Vagina (tissue), 2 donors: ENCODE measurements around the gene KIF1B. TPM values are rescaled to one million over a fixed set of nuclear protein-coding genes. Genes with fewer than 3 reads are reported as not detected.
"Not testable (repeated sequence)": the region's sequence is repeated elsewhere in the genome, so short reads cannot be mapped to it uniquely, and the experiment has no call there.

Experiments used
- DNase-seq, 2 donors: peaks; one replicate each; pipeline ENCODE4 v3.0.0-alpha.2; 2017; ENCODE audit errors: extremely low spot score in 2 of 2
- H3K27ac ChIP-seq: fragments of 200-600 bp; sonication (generic); one replicate; pipeline ENCODE4 v1.5.1; 2019
- H3K27me3 ChIP-seq: fragments of 200-600 bp; sonication (generic); one replicate; pipeline ENCODE4 v1.5.1; 2019
- H3K36me3 ChIP-seq, 2 donors: fragments of 200-600 bp; sonication (generic); one replicate each; pipeline ENCODE4 v1.5.1; 2017 to 2019
- H3K4me1 ChIP-seq: fragments of 200-600 bp; sonication (generic); one replicate; pipeline ENCODE4 v1.5.1; 2019
- H3K4me3 ChIP-seq, 2 donors: fragments of 200-600 bp; sonication (generic); 1 replicate in 1 of 2; 2 replicates in 1 of 2; pipeline ENCODE4 v1.5.1; 2016 to 2019
- H3K9me3 ChIP-seq: fragments of 200-600 bp; sonication (generic); one replicate; pipeline ENCODE4 v1.5.1; 2019
- CTCF ChIP-seq, 3 experiments: fragments of 450-650 bp in 2 of 3; fragments of 200-600 bp in 1 of 3; sonication (generic) in 1 of 3; IDR thresholded peaks; one replicate each; pipeline ENCODE4 v1.5.1; 2017 to 2019; ENCODE audit warnings: antibody characterized with exemption in 3 of 3, mild to moderate bottlenecking in 2 of 3, moderate library complexity in 2 of 3
- POLR2A ChIP-seq, 2 donors: fragments of 450-650 bp; IDR thresholded peaks; one replicate each; pipeline ENCODE4 v1.6.1; 2017; ENCODE audit warnings: antibody characterized with exemption in 2 of 2, mild to moderate bottlenecking in 2 of 2, moderate library complexity in 2 of 2
- POLR2AphosphoS5 ChIP-seq, 2 donors: sonication (generic); formaldehyde crosslinking; IDR thresholded peaks; one replicate each; pipeline ENCODE4 v1.9.0; 2017; ENCODE audit warnings: antibody characterized with exemption in 2 of 2, mild to moderate bottlenecking in 2 of 2, low read depth in 1 of 2; ENCODE audit not compliant: insufficient read depth in 1 of 2
- intact Hi-C: fragments of 100-400 bp; cut with DNase I; formaldehyde crosslinking; loops from one replicate; pipeline ENCODE4 v1.15.1; 2023
- total RNA-seq: library from RNA; depleted of rRNA; stranded (reverse); fragments of >200 nt; gene quantifications from one replicate; pipeline ENCODE4 v1.2.3, GENCODE V29; 2016

Gene KIF1B
- total RNA-seq, 1 donor from 2014 or later, result 45.4 TPM

GRCh38 chr1:10415211-10415930 lies 205.0 kb downstream of the KIF1B start:
- Histone ChIP-seq H3K36me3 (peaks cover 9 to 79% of the 10 kb centered on the region in 2 donors), H3K9me3 (no peaks in the 10 kb centered on the region), H3K27ac (no peak overlapping the region), H3K4me3 (no peak overlapping the region), H3K4me1 (no peaks in the 10 kb centered on the region), H3K27me3 (no peaks in the 10 kb centered on the region)
- peak in 1 of 2 donors; percentile 34 for TF ChIP-seq POLR2AphosphoS5 (IDR thresholded peaks at IDR 0.05; ENCODE audit: insufficient read depth in 1 of 2, low read depth in 1 of 2)
- TF ChIP-seq CTCF (IDR thresholded peaks at IDR 0.05), result no peak
- TF ChIP-seq POLR2A (IDR thresholded peaks at IDR 0.05), result no peak
- intact Hi-C loops, result no loop called here
- no peak for DNase-seq

GRCh38 chr1:10415967-10416366 lies 205.6 kb downstream of the KIF1B start:
- DNase-seq, H3K9me3 ChIP-seq, intact Hi-C loops, H3K4me1 ChIP-seq, H3K27me3 ChIP-seq, H3K27ac ChIP-seq, H3K4me3 ChIP-seq: not testable (repeated sequence)
- peaks cover 9 to 76% of the 10 kb centered on the region in 2 donors for H3K36me3 ChIP-seq

GRCh38 chr1:10418741-10419140 lies 208.4 kb downstream of the KIF1B start:
- intact Hi-C loops, H3K4me1 ChIP-seq, H3K4me3 ChIP-seq, H3K27ac ChIP-seq, H3K27me3 ChIP-seq, H3K9me3 ChIP-seq, DNase-seq: not testable (repeated sequence)
- H3K36me3 ChIP-seq, result peaks cover 3 to 49% of the 10 kb centered on the region in 2 donors

- H3K9me3 ChIP-seq, result no peaks in the 10 kb centered on the region
- H3K36me3 ChIP-seq, result peaks cover 3 to 43% of the 10 kb centered on the region in 2 donors
- no peak for DNase-seq
- intact Hi-C loops, result no loop called here
- H3K4me1 ChIP-seq, result peaks cover 6% of the 10 kb centered on the region
- H3K27me3 ChIP-seq, result no peaks in the 10 kb centered on the region
- no peak for TF ChIP-seq POLR2A (IDR thresholded peaks at IDR 0.05)
- TF ChIP-seq CTCF (IDR thresholded peaks at IDR 0.05), result no peak
- no peak for TF ChIP-seq POLR2AphosphoS5 (IDR thresholded peaks at IDR 0.05; ENCODE audit: insufficient read depth in 1 of 2, low read depth in 1 of 2)
- H3K4me3 ChIP-seq, result no peak overlapping the region
- no peak overlapping the region for H3K27ac ChIP-seq
Observed at GRCh38 chr1:10419351-10419750, 209.0 kb downstream of the KIF1B start.

GRCh38 chr1:10421637-10422036 lies 211.3 kb downstream of the KIF1B start:
- no peaks in the 10 kb centered on the region for H3K27me3 ChIP-seq
- DNase-seq, result no peak
- no peaks in the 10 kb centered on the region for H3K9me3 ChIP-seq
- no peak overlapping the region for H3K4me3 ChIP-seq
- no peak for TF ChIP-seq CTCF (IDR thresholded peaks at IDR 0.05)
- TF ChIP-seq POLR2AphosphoS5 (IDR thresholded peaks at IDR 0.05; ENCODE audit: insufficient read depth in 1 of 2, low read depth in 1 of 2), result no peak
- TF ChIP-seq POLR2A (IDR thresholded peaks at IDR 0.05), result no peak
- intact Hi-C loops, result no loop called here
- peaks cover 7% of the 10 kb centered on the region for H3K4me1 ChIP-seq
- peaks cover 3 to 39% of the 10 kb centered on the region in 2 donors for H3K36me3 ChIP-seq
- H3K27ac ChIP-seq, result no peak overlapping the region

- Histone ChIP-seq H3K36me3 (peaks cover 0 to 17% of the 10 kb centered on the region in 2 donors), H3K4me1 (peaks cover 13% of the 10 kb centered on the region), H3K9me3 (no peaks in the 10 kb centered on the region), H3K27me3 (no peaks in the 10 kb centered on the region), H3K27ac (no peak overlapping the region), H3K4me3 (no peak overlapping the region)
- no peak for DNase-seq
- intact Hi-C loops, result no loop called here
- TF ChIP-seq CTCF (IDR thresholded peaks at IDR 0.05) (no peak), POLR2A (IDR thresholded peaks at IDR 0.05) (no peak), POLR2AphosphoS5 (IDR thresholded peaks at IDR 0.05; ENCODE audit: insufficient read depth in 1 of 2, low read depth in 1 of 2) (no peak)
Observed at GRCh38 chr1:10424034-10424433, 213.7 kb downstream of the KIF1B start.
